HG02678 (cell line): Measurements from ENCODE around the gene GARIN5A.

ENCODE experiments used
- ATAC-seq: cut with Tn5 transposase; IDR thresholded peaks from one replicate; pipeline ENCODE4 v1.9.1; 2021; ENCODE audit warnings: mild to moderate bottlenecking, moderate library complexity; ENCODE audit not compliant: unreplicated experiment

The GARIN5A gene

DNA sequence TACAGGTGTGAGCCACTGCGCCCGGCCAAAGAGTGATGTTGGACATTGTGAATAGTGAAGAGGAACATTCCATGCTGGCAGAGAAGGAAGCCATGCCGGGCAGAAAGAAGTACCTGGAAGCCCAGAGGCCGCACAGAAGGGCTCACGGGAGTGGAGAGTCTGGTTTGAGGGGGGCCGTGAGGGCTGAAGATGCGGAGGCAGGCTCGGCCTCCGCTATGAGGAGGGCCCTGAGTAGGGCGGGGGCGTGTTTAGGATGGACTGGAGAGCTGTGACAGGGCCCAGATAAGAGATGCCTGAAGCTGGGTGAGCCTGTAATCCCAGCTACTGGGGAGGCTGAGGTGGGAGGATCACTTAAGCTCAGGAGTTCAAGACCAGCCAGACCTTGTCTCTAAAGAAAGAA, 32.7 kb upstream of the GARIN5A start:
- no peak for ATAC-seq

DNA sequence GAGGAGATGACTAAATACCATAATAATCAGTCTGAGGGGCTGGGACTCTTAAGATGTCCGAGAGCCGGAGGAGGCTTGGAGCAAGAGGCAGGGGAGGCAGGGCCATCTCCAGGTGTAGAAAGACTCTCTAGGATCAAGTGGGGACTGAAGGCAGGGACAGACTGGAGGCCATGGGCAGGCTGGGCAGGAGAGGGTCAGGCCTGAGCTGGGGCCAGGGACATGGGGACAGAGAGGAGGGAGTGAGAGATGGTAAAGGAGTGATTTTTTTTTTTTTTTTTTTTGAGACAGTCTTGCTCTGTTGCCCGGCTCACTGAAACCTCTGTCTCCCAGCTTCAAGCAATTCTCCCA, 32.2 kb upstream of the GARIN5A start:
- ATAC-seq = no peak

DNA sequence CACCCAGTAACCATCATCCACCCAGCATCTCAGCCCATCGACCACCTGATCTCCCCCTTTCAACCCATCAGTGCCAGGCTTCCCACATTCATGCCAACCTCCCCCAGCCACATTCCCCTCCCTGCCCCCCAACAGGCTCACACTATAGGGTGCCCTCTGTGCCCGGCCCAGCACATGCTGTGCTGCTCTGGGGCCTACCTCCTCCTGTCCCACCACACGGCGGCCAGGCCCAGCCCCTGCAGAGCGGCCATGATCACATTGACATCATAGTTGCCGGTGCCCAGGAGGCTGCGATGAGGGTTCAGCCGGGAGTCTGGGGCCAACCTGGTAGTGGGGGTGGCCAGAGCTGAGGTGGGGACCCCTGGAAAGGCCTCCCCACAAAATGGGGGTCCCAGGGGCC, 30.7 kb upstream of the GARIN5A start:
- ATAC-seq = no peak

DNA sequence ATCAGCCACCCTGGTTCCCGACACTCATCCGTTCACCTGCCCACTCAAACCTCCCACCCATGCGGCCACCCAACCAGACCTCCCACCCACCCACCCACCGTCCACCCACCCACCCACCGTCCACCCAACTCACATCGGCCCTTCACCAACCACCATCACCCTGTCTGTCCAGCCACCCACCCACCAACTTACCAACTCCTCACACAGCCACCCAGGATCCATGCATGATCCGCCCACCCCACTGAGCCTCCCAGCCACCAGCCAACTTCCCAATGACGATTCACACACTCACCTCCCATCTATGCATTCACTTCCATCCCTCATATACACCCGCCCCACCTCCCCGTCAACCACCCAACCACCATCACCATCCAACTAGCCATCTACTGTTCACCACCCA, 30.1 kb upstream of the GARIN5A start:
- ATAC-seq = no peak

DNA sequence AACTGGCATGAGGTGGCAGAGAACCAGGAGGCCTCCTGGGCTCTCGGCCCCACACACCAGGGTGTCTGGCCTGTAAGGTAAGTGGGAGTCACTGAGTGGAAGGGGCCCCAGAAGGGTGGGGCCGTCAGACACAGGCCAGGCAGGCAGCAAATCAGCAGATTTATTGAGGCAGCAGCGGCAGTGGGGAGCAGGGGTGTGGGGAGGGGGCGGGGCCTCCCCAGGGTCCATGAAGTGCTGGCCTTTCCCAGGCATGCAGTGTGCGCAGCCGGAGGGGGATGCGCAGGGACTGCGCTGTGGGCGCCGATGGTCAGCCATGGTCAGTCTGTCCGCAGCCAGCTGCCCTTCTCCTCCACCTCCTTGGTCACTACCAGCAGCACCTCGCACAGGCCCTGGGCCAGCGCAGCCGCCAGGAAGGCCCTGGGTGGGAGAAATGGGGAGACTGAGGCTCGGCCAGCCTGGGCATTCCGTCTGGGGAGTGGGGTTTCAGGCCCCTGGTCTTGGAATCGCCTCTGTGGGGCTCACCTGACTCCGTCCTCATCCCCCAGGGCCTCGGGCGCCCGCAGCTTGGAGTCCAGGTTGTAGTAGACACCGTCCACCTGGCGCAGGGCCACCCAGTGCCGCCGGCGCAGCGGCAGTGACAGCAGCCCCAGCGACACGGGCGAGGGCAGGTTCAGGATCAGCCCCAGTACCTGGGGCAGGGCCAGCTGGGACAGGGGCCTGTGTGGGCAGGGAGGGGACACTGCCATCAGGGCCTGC, 29.4 kb upstream of the GARIN5A start:
- ATAC-seq = no peak

DNA sequence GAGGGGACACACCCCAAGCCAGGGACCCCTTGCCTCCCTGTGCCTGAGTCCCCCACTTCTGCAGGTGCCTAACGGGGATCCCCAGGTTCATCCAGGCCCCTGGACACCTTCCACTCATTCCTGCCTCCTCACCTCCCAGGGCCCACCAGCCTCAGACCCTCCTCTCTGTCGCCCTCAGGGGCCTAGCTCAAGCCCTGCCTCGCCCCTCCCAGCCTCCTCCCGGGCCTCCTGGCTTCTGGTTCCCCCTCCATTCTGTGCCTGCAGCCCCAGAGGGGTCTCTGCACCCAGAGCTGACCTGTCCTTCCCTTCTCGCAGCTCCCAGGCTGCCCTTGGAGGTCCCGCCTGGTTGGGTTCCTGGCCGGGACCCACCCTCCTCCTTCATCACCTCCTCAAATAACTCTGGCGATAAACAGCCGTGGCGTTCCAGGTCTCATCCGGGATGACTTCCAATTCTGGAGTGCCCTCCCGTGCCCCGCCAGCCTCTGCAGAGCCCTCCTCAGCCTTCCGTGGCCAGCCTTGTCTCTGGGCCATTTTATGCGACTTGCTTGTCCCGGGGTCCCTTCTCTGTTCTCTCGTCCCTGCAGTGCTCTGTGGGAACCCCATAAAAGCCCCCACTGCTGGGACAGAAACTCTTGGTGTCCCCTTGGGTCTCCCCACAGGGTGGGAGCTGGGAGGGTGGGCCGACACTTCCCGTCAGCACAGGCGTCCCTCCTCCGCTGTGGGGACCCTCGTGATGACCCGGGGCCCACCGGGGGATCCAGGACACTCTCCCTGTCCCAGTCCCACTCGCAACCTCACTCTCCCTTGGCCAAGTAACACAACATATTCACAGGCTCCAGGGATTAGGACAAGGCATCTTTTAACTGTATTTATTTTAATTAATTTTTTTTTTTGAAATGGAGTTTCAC, 25.2 kb upstream of the GARIN5A start:
- no peak for ATAC-seq

DNA sequence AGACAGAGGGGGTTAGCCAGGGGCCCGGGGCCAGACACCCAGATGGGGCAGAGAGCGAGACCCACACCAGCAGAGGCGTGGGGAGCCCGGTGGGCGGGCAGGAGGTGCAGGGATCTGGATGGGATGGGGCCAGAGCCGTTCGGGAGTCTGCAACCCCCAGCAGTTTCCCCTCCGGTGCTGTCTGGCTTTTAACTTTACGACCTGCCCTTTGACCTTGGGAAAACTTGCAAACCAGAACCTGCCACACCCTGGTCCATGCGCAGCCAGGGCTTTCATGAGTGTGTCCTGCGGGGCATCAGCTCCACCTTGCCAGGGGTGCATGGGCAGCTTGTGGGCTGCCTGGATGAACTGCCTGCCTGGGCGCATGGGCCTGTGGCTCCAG, 24.5 kb upstream of the GARIN5A start:
- ATAC-seq = no peak

DNA sequence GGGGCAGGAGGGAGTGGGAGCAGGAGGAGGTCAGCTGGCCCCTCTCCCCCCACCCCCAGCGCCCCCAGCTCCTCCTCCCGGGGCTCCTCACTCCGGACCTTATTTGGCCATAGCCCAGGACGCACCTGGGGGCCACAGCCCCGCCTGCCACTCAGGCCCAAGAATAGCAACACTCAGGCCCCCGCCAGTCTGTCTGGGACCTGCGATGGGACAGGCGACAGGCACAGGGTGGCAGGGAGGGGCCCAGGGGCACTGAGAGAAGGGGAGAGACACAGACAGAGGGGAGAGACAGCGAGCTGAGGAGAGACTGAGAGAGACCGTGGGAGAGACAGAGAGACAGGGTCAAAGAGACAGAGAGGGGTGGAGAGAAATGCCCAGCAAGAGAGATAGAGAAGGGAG, 24.1 kb upstream of the GARIN5A start:
- no peak for ATAC-seq

DNA sequence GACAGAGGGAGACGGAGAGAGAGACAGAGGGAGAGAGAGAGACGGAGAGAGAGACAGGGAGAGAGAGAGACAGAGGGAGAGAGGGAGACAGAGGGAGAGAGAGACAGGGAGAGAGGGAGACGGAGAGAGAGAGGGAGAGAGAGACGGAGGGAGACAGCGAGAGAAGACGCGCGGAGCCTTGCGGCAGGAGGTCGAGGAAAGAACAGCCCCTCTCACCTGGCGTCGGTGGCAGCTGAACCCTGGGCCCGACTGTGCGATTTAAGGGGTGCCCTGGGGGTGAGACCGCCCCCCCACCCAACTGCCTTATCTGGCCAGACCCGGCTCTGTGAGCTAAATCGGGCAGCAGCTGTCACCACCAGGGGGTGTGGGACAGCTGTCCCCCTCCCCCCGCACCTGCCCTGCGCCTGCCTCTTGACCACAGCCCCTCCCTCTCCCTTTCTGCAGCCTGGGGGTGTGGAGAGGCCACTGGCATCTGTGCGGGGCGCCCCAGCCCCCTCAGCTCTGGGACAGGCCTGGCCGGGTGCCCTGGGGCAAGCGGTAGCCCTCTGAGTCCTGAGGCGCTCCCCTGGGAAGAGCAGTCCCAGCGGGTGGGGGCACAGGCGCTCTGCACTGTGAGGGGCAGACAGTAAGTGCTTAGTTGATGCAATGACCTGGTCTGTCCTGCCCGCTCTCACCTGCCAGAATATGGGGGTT, 23.6 kb upstream of the GARIN5A start:
- no peak for ATAC-seq

DNA sequence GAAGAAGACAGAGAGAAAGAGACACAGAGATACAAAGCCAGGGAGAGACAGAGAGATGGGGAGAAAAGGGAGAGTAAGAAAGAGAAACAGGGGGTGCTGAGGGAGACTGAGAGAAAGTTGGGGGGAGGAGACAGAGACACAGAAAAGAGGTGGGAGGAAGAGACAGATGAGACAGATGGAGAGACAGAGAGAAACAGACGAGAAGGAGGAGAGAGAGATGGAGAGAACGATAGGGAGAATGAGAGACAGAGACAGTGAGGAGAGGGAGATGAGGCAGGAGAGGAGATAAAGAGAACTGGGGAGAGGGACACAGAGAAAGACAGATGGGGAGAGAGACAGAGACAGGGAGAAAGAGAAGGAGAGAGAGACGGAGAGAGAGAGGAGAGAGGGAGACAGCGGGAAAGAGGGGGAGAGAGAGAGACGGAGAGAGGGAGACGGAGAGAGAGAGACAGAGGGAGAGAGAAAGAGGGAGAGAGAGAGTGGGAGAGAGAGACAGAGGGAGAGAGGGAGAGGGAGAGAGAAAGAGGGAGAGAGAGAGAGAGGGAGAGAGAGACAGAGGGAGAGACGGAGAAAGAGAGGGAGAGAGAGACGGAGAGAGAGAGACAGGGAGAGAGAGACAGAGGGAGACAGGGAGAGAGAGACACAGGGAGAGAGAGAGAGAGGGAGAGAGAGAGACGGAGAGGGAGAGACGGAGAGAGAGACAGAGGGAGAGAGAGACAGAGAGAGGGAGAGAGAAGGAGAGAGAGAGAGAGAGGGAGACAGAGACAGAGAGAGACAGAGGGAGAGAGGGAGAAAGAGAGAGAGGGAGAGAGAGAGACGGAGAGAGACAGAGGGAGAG, 21.8 kb upstream of the GARIN5A start:
- no peak for ATAC-seq

DNA sequence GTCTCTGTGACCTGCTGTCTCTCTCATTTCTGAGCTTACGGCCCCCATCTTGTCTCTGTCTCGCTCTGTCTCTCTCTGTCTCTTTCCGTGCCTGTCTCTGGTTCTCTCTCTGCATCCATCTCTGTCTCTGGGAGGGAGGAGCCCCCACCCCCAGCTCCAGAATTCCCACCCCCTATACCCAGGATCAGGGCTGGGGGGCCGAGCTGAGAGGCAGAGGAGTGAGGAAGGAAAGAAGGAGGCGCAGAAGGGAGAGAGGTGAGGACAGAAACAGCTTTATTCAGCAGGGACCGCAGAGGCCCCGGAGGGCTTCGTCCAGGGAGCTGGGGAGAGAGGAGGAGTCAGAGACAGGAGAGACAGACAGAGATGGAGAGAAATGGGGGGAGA, 20.4 kb upstream of the GARIN5A start:
- ATAC-seq = no peak

DNA sequence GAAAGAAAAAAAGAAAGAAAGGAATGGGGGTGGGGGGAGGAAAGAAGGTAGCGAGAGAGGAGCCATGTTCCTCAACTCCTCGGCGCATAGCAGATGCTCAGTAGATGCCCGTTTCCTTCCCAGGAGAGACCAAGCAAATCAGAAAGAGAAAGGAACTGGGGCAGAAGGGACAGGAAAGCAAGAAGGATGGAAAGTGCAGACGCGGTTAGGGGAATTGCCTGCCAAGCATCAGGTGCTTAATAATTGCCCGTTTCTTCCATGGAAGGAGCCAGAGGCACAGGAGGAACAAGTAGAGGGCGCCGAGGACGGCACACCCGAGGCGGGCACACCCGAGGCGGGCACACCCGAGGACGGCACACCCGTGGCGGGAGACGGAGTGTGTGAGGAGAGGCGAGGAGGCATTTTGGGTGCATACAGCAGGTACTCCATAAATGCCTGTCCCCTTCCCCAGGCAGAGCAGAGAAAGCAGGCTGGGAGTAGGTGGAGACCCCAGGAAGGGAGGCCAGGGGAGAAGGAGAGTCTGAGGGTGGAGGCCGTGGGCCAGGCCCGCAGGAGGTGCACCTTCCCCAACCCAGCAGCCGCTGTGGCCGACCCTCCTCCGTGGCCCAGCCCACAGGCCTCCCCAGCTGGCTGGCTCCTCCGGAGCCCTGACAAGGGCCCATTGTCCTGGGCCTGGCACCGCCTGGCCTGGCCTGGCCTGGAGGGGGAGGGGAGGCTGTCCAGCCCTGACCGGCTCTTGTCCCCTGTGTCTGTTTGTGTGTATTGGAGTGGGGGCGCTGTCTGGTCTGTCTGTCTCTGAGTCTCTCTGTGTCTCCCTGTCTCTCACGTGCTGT, 19.8 kb upstream of the GARIN5A start:
- no peak for ATAC-seq

DNA sequence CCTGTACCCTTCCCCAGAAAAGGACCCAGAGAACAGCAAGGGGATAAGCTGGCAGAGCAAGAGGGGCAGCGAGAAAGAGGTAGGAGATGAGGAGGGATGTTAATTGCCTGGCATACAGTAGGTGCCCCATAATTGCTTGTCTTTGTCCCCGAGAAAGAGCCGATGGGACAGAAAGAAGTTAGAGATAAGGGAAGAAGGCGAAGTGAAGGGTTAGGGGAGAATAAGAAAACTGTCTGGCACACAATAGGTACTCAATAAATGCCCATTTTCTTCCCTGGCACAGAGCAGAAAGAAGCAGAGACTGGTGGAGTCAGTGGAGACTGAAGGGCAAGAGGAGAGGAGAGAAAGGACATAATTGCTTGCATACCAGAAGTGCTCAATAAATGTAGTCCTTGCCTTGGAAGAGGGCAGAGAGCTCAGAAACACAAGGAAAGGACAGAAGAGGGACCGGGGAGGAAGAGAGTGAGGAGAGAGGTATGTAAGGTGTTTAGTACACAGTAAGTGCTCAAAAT, 18.4 kb upstream of the GARIN5A start:
- no peak for ATAC-seq

DNA sequence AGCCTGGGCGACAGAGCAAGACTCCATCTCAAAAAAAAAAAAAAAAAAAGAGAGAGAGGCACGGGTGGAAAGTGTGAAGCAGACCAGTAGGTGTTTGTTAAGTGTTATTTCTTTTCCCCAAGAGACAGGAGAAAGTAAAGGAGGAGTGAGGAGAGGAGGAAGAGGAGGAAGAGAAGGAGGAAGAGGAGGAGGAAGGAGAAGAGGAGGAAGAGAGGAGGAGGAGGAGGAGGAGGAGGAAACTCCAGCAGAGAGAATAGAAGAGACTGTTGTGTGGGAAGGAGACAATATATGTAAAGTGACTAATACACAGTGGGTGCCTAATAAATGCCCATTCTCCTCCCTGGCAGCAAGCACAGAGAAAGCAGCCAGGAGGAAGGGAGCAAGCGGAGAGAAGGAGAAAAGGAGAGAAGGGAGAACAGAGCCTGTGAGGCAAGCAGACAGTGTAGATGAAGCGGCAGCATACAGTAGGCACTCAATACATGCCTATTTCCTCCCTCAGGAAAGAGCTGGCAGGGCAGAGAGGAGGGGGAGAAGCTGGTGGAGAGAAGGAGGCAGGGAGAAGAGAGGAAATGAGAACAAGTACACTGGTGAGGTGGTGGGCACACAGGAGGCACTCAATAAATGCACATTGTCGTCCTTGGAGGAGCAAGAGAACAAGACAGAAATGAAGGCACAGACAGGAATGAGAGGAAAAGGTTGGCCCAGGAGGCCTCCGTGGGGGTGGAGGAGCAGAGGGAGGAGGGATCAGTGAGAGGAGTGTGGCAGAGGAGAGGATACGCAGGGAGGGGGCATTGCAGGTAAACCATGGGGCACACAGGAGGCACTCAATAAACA, 17.8 kb upstream of the GARIN5A start:
- ATAC-seq = no peak

DNA sequence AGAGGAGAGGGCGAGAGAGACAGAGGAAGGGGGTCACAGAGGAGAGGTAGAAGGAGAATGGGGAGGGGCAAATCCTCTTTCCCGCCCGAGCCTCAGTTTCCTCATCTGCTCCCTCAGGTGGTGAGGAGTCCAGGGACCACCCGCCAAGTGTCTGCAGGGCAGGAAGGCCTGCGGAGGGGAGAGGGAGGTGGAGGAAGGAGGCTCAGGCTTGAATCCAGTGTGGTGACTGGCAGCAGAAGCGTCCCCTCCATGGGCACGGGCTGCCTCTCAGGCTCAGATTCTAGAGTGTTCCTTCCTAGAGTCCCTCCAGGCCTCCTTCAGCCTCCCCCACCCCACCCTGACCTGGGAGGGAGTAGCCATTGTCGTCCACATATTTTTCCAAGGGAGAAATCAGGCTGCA, 16.5 kb upstream of the GARIN5A start:
- ATAC-seq = no peak

DNA sequence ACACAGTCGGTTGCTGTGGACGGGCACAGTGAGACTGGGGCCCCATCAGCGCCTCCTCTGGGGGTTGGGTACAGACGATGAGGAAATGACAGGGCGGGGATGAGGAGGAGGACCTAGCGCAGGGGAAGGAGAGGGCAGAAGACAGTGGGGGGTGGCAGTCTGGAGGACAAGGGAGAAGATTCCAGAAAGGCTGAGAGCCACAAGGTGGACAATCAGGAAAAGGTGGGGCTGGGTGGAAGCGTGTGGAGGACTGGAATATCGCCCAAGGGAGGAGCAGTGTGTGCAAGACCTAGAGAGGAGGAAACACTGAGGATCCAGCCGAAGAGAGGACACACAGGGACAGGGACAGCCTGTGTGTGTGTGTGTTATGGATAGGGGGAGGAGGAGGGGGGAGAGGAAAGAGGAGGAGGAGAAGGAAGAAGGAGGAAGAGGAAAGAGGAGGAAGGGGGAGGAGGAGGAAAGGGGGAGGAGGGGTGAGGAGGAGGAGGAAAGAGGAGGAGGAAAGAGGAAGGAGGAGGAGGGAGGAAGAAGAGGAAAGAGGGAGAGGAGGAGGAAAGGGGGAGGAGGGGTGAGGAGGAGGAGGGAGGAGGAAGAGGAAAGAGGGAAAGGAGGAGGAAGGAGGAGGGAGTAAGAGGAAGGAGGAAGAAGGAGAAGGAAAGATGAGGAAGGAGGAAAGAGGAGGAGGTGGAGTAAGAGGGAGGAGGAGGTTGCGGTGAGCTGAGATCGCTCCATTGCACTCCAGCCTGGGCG, 15.8 kb upstream of the GARIN5A start:
- no peak for ATAC-seq

DNA sequence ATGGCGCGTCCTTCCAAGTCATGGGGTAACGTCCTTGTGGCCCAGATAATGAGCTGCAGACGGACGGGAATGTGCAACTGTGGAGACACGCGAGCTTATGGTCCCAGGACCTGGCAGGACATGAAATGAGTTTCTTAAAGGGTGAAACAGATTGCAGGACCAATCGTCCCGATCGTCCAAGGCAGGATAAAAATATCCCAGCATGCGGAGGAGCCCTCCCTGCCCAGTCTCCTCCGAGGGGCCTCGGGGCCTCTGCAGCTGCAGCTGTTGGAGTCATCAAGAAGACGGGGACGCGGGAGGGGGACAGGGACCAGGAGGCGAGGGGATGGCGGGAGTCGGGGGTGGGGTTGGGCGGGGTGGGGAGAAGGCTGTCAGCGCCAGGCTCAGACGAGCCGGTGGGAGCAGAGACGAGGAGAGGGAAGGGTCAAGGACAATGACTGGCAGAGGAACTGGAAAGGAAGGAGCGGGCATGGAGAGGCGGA, 14.4 kb upstream of the GARIN5A start:
- no peak for ATAC-seq

DNA sequence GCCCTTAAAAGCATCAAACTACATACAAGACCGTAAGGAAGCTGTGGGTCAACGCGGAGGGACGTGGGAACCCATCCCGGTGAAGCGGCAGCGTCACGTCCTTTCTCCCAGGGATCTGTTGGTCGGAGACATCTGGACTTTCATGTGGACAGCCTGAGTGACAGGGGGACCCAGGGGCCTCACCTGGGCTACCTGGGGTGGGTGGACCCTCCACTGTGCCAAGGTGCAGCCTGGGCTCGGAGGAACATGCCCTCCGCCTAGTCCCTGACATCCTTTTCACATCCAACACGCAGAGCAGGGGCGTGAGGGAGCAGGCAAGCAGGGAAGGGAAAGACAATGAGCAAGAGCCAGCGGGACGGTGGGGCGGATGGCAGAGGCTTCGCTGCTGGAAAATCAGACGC, 13.8 kb upstream of the GARIN5A start:
- ATAC-seq = no peak
